Central memory CD8-positive, alpha-beta T cell (primary cell): Measurements from ENCODE around the gene FAM107B.

ENCODE experiments used
- ATAC-seq: fragments of 150-1000 bp; cut with Tn5 transposase; replicated peaks from 2 replicates; pipeline ENCODE4 v1.10.0; 2022; ENCODE audit warnings: mild to moderate bottlenecking, moderate FRiP score, moderate number of reproducible peaks; ENCODE audit not compliant: poor library complexity, severe bottlenecking; ENCODE audit errors: extremely low read depth
- DNase-seq, 2 donors: peaks; one replicate each; pipeline ENCODE4 v3.0.0; 2021; ENCODE audit warnings: low spot score in 2 of 2
- H3K27ac Mint-ChIP-seq: one replicate; pipeline ENCODE4 v1.8.0; 2022; ENCODE audit warnings: low read depth, mild to moderate bottlenecking, moderate library complexity, mixed read lengths
- H3K27me3 Mint-ChIP-seq: one replicate; pipeline ENCODE4 v1.8.0; 2022; ENCODE audit warnings: mixed read lengths
- H3K36me3 Mint-ChIP-seq: one replicate; pipeline ENCODE4 v1.8.0; 2022; ENCODE audit warnings: mild to moderate bottlenecking, moderate library complexity, mixed read lengths; ENCODE audit not compliant: insufficient read depth
- H3K4me1 Mint-ChIP-seq: one replicate; pipeline ENCODE4 v1.8.0; 2022; ENCODE audit warnings: mixed read lengths
- H3K4me3 Mint-ChIP-seq: one replicate; pipeline ENCODE4 v1.8.0; 2022; ENCODE audit warnings: mild to moderate bottlenecking, moderate library complexity, mixed read lengths
- H3K9me3 Mint-ChIP-seq: one replicate; pipeline ENCODE4 v1.8.0; 2022; ENCODE audit warnings: mixed read lengths

Gene FAM107B

GRCh38 chr10:14772399-14772798, 2.3 kb downstream of the FAM107B start:
- H3K4me3 Mint-ChIP-seq, result no peak overlapping the region
- H3K4me1 Mint-ChIP-seq, result no peaks in the 10 kb centered on the region
- H3K9me3 Mint-ChIP-seq, result no peaks in the 10 kb centered on the region
- no peaks in the 10 kb centered on the region for H3K36me3 Mint-ChIP-seq
- H3K27me3 Mint-ChIP-seq, result no peaks in the 10 kb centered on the region
- DNase-seq, result no peak
- no peak overlapping the region for H3K27ac Mint-ChIP-seq
- no peak for ATAC-seq

- Mint-ChIP-seq H3K27me3 (no peaks in the 10 kb centered on the region), H3K4me1 (no peaks in the 10 kb centered on the region), H3K4me3 (no peak overlapping the region), H3K9me3 (no peaks in the 10 kb centered on the region), H3K27ac (no peak overlapping the region), H3K36me3 (no peaks in the 10 kb centered on the region)
- ATAC-seq (no peak), DNase-seq (no peak)
Observed at GRCh38 chr10:14770927-14771326, 3.8 kb downstream of the FAM107B start.

DNA sequence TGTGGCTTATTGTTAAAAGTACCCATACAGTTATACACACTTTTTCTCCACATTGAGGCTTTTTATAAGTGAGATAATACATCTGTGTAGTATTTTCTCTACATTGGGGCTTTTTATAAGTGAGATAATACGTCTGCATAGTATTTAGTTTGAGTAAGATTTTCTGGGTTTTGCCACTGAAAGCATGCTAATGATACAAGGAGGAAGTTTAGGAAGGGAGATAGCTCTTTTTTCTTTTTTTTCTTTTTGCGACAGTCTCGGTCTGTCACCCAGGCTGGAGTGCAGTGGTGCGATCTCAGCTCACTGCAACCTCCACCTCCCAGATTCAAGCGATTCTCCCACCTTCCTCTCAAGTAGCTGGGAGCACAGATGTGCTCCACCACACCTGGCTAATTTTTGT, 13.3 kb downstream of the FAM107B start:
- H3K36me3 Mint-ChIP-seq, result no peaks in the 10 kb centered on the region
- no peak overlapping the region for H3K27ac Mint-ChIP-seq
- DNase-seq, result no peak
- H3K4me3 Mint-ChIP-seq, result no peak overlapping the region
- ATAC-seq, result no peak
- no peaks in the 10 kb centered on the region for H3K27me3 Mint-ChIP-seq
- no peaks in the 10 kb centered on the region for H3K9me3 Mint-ChIP-seq
- H3K4me1 Mint-ChIP-seq, result peaks cover 11% of the 10 kb centered on the region

DNA sequence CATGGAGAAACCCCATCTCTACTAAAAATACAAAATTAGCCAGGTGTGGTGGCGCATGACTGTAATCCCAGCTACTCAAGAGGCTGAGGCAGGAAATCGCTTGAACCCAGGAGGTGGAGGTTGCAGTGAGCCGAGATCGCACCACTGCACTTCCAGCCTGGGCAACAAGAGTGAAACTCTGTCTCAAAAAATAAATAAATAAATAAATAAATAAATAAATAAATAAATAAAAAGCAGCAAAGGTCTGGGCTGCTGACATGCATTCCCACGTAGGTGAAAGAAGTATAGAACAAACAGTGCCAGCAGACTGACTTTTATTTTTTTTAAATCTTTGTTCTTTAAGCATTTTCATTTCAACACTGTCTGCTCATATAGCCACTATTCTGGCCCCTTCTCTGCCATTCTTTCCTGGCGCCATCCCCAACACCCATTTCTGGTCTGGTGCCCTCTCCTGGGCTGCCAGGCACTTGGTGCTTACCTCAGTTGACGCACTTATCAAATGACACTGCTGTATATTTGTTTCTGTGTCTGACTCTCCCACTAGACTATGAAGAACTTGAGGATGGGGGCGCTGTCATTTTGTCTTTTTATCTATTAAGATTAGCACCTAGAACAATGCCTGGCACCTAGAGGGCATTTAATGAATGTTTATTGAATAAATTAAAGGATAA, 15.6 kb downstream of the FAM107B start:
- H3K27me3 Mint-ChIP-seq, result no peaks in the 10 kb centered on the region
- no peak for ATAC-seq
- DNase-seq, result no peak
- H3K4me1 Mint-ChIP-seq, result peaks cover 11% of the 10 kb centered on the region
- no peak overlapping the region for H3K4me3 Mint-ChIP-seq
- H3K27ac Mint-ChIP-seq, result no peak overlapping the region
- no peaks in the 10 kb centered on the region for H3K36me3 Mint-ChIP-seq
- no peaks in the 10 kb centered on the region for H3K9me3 Mint-ChIP-seq

DNA sequence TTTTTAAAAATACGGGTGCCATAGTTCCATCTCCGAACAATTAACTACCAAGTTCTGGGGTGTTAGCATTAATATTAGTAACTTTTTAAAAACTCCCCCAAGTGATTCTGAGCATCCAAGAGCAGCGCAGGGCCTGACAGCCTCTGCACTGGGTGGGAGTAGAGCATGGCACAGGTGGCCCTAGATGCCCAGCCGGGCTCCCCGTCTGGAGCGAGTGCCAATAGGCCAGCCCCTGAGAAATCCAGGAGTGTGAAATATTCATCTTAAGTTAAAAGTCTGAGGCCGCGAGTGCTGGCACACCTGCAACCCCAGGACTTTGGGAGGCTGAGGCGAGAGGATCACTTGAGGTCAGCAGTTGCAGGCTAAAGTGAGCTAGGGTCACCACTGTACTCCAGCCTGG, 16.2 kb downstream of the FAM107B start:
- DNase-seq (no peak), ATAC-seq (no peak)
- H3K4me1 Mint-ChIP-seq, result peaks cover 11% of the 10 kb centered on the region
- no peak overlapping the region for H3K27ac Mint-ChIP-seq
- no peaks in the 10 kb centered on the region for H3K9me3 Mint-ChIP-seq
- no peak overlapping the region for H3K4me3 Mint-ChIP-seq
- H3K27me3 Mint-ChIP-seq, result no peaks in the 10 kb centered on the region
- no peaks in the 10 kb centered on the region for H3K36me3 Mint-ChIP-seq

- Mint-ChIP-seq H3K36me3 (no peaks in the 10 kb centered on the region), H3K27me3 (no peaks in the 10 kb centered on the region), H3K4me1 (peaks cover 11% of the 10 kb centered on the region), H3K27ac (peak overlapping the region; percentile 82), H3K4me3 (peak overlapping the region; percentile 9), H3K9me3 (no peaks in the 10 kb centered on the region)
- no peak for ATAC-seq
- DNase-seq, result no peak
Observed at GRCh38 chr10:14757986-14758385, 16.7 kb downstream of the FAM107B start.

DNA sequence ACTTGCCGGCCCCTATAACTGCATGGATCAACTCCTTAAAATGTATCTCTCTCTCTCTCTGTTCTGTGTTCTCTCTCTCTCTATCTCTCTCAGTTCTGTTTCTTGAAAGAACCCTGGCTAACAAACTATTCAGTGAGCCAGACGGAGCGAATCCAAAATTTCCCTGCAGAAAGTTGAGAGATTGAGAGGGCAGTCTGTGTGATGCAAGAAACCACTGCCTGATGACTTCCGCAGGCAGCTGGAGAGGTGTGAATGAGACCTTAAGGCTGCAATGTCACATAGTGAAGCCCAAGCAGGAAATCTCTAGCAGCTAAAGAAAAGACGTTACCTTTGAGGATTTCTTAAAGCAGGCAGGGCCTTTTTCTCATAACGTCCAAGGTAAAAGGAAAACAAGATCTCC, 17.3 kb downstream of the FAM107B start:
- peak overlapping the region; percentile 82 for H3K27ac Mint-ChIP-seq
- no peaks in the 10 kb centered on the region for H3K27me3 Mint-ChIP-seq
- peak; percentile 68 for ATAC-seq
- no peaks in the 10 kb centered on the region for H3K9me3 Mint-ChIP-seq
- H3K4me1 Mint-ChIP-seq, result peaks cover 11% of the 10 kb centered on the region
- DNase-seq, result no peak
- peak overlapping the region; percentile 9 for H3K4me3 Mint-ChIP-seq
- H3K36me3 Mint-ChIP-seq, result no peaks in the 10 kb centered on the region

- Mint-ChIP-seq H3K4me3 (no peak overlapping the region), H3K9me3 (no peaks in the 10 kb centered on the region), H3K27me3 (no peaks in the 10 kb centered on the region), H3K4me1 (peaks cover 11% of the 10 kb centered on the region), H3K27ac (no peak overlapping the region), H3K36me3 (no peaks in the 10 kb centered on the region)
- ATAC-seq (no peak), DNase-seq (no peak)
Observed at GRCh38 chr10:14753441-14753840, 21.3 kb downstream of the FAM107B start.

DNA sequence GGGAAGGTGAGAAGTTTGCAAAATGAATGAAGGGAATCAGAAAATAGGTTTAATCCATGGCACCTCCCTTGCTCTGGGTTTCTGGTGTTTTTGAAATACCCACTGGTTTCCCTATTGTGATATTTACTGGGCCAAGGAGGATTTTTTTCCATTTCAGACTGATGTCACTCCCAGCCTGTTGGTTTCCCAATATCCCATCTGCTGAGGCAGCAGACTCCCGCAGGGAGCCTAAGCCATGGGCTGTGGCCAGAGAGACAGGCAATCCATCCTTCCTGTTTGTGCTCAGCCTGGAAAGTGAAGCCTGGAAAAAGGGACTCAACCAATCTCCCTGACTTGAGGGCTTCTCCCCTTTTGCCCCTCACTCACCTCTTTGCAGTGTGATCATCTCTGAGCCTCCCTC, 22.8 kb downstream of the FAM107B start:
- DNase-seq (no peak), ATAC-seq (no peak)
- Mint-ChIP-seq H3K27ac (no peak overlapping the region), H3K4me1 (no peaks in the 10 kb centered on the region), H3K36me3 (no peaks in the 10 kb centered on the region), H3K27me3 (no peaks in the 10 kb centered on the region), H3K4me3 (no peak overlapping the region), H3K9me3 (no peaks in the 10 kb centered on the region)

GRCh38 chr10:14751014-14751896, 23.4 kb downstream of the FAM107B start:
- no peak for ATAC-seq
- H3K9me3 Mint-ChIP-seq, result no peaks in the 10 kb centered on the region
- no peaks in the 10 kb centered on the region for H3K4me1 Mint-ChIP-seq
- H3K27ac Mint-ChIP-seq, result no peak overlapping the region
- DNase-seq, result no peak
- no peaks in the 10 kb centered on the region for H3K36me3 Mint-ChIP-seq
- H3K27me3 Mint-ChIP-seq, result no peaks in the 10 kb centered on the region
- no peak overlapping the region for H3K4me3 Mint-ChIP-seq

DNA sequence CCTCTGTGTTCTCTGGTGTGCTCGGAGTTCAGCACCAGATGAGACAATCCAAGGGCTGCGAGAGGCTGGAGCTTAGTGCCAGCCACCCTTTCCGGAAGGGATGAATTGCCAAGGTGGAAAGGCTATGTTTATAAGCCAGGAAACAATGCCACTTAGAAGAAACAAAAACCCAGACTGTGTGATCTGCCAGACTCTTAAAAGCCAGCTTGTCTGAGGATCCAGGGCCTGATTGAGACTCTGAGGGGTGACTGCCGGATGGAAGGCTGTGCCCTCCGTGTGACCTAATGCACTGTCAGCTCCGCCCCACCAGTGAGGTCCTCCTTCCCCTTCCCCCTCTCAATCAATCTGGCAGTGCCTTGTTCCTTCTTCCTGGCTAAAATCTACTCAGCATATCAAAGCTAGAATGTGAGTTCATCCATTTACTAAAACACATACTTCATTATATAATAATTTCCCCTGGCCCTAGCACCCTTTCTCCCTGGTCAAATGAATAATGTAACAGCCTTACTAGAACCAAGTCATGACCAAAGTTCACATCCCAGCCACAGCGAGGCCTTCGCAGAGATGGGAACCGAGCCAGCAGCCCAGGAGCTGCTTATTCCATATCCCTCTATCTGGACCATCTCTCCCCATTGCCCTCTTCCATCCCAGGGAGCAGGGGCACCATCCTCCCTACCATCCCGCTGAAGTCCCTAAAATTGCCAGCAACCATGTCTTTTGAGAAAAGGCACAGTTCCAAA, 25.5 kb downstream of the FAM107B start:
- DNase-seq (no peak), ATAC-seq (no peak)

GRCh38 chr10:14748441-14748840, 26.3 kb downstream of the FAM107B start:
- no peaks in the 10 kb centered on the region for H3K36me3 Mint-ChIP-seq
- H3K9me3 Mint-ChIP-seq, result no peaks in the 10 kb centered on the region
- ATAC-seq (no peak), DNase-seq (no peak)
- H3K27me3 Mint-ChIP-seq, result no peaks in the 10 kb centered on the region
- no peak overlapping the region for H3K4me3 Mint-ChIP-seq
- H3K4me1 Mint-ChIP-seq, result no peaks in the 10 kb centered on the region
- no peak overlapping the region for H3K27ac Mint-ChIP-seq

More for the DNA sequence above, 25.5 kb downstream of the FAM107B start:
- Mint-ChIP-seq H3K27ac (no peak overlapping the region), H3K4me3 (no peak overlapping the region), H3K9me3 (no peaks in the 10 kb centered on the region), H3K4me1 (no peaks in the 10 kb centered on the region), H3K27me3 (no peaks in the 10 kb centered on the region), H3K36me3 (no peaks in the 10 kb centered on the region)
